ENCODE results near the gene HOXA11.

GRCh38 chr7:27132214-27132613 is 52.8 kb downstream of the HOXA11 start:
- TF ChIP-seq POLR2A (IDR thresholded peaks at IDR 0.05) = no peak
- TF ChIP-seq CTCF (IDR thresholded peaks at IDR 0.05) = no peak
